GM20431 (cell line): Measurements from ENCODE around the gene NEBL.

ENCODE experiments used
- in situ Hi-C: fragments of 300-500 bp; cut with MseI, MboI; formaldehyde crosslinking; loops from one replicate; pipeline ENCODE4 v1.15.0; 2020; ENCODE audit warnings: low sequenced_read_pairs; ENCODE audit not compliant: unreplicated experiment

The NEBL gene

DNA sequence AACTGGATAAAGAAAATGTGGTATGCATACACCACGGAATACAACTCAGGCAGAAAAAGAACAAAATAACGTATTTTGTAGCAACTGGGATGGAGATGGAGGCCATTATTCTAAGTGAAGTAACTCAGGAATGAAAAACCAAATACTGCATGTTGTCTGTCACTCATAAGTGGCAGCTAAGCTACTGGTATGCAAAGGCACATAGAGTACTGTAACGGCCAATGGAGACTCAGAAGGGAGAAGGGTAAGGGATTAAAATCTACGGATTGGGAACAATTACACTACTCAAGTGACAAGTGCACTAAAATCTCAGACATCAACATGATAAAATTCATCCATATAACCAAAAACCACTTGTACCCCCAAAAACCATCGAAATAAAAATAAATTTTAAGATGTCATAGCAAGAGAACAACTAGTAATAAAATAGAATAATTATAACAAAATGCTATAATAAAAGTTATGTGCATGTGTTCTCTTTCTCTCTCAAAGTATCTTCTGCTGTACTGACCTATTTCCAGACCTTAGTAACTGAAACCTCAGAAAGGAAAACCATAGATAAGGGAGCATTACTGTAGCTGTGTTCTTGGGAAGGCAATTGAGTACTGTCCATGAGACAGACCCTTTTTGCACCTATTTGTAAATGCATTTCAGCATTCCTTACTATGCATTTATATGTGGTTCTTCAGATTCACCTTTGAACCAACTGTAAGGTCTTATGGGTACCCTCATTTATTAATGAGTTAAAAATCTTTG is 6.7 kb upstream of the NEBL start:
- in situ Hi-C loops = no loop called here

DNA sequence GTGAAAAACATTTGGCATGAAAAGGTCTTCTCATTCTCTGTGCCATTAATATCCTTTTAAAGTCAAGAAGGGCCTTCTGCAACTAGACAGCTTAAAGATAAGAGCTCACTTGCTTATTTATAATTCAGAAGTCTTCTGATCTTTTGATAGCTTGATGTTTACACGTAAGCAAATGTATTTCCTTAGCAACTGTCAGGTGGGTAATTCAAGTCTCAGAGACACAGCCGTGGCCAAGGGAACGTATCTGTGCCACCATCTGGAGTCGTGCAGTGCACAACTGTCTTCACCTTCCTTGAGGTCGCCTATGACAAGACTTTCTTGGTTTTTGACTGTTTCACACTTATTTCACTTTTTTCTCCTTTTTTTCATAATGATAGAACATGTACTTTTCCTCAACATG is 4.0 kb upstream of the NEBL start:
- in situ Hi-C loops = no loop called here

DNA sequence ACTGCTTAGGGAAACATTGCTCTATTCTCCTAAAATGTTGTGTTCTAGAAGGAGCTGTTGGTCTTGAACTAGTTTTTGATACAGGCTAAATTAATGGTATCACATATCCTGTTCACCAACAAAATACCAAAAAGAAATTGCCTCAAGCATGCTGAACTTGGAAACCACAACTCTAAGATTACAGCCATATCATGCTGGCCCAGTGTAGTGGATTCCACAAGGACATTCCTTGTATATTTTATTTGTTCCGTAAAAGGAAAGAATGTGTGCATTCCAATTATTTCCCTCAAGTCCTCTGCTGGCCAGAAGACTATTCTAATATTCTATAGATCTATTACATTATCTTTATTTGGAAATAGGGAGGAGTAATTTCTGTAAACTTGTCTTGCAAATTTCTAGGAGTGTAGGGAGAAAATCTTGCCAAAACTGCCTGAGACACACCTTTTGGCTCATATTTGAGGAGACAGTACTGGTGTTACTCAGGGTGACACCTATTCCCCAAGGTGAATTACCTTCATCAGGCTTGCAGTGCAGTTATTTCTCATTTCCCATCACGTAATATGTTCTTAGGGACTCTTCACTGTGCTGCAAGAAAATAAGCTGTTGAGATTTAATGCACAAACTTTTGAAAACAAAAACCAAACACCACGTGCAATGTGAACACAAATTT is 1.9 kb upstream of the NEBL start:
- in situ Hi-C loops = loop anchor here (25.0 kb wide), 1 partner anchor 113 kb away; no protein-coding TSS in a partner anchor

DNA sequence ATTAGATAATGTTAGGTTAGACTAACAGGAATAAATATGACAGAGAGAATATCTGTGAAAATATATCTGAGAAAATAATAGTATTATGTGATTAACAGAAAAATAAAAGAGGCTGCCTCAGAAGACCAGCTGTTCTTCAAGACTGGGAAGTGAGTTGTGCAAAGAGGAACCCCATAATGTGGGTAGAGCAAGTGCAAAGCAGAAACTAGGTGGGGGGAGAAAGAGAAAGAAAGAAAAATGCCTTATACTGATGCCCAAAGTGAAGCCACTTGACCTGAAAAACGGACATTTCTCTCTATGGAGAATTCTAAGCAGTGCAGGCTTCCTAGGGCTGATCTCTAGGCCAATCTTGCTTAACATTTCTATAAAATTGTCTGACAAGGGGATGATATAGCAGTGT is 3.8 kb downstream of the NEBL start:
- in situ Hi-C loops = loop anchor here (25.0 kb wide), 1 partner anchor 119 kb away; no protein-coding TSS in a partner anchor

DNA sequence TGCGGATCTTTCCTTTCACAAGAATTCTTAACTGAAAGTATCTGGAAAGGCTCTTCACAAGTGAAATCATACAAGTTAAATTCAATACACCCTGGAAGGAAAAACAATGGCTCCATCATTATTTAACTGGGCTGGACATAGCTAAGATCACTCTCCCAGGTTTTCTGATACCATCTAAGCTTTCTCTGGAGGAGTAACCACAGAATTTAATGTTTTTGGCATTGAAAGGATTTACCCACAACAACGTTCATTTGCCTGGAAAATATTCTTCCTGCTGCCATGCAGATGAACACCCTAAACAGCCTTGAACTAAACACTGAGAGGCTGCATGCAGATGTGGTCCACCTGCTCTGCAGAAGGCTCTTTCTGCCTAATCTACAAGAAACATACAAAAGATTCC is 4.3 kb downstream of the NEBL start:
- in situ Hi-C loops = loop anchor here (25.0 kb wide), 1 partner anchor 120 kb away; no protein-coding TSS in a partner anchor

DNA sequence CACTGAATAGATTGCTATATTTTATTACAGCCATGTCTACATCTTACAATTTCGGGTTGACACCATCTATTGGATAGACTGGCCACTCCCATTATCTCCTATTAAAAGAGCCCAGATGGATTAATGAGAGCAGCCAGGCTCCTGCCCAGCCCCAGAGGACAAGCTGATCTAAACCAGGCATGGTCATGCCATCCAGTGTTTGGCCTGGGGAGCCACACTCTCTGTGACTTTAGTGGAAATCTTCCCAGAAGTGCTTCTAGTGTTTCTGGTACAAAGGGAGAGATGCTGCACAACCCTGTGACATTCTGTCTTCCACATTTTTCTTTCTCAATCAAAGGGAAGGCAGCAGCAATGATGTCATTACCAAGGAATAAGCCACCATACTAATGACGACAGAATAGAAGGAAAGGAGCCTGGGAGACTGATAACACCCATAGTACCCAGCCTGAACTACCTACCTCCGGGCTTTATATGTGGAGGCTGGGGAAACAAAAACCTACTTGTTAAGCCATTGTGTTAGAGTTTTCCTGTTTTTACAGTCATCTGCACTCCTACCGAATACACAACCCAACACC is 5.0 kb downstream of the NEBL start:
- in situ Hi-C loops = loop anchor here (25.0 kb wide), 1 partner anchor 120 kb away; no protein-coding TSS in a partner anchor

DNA sequence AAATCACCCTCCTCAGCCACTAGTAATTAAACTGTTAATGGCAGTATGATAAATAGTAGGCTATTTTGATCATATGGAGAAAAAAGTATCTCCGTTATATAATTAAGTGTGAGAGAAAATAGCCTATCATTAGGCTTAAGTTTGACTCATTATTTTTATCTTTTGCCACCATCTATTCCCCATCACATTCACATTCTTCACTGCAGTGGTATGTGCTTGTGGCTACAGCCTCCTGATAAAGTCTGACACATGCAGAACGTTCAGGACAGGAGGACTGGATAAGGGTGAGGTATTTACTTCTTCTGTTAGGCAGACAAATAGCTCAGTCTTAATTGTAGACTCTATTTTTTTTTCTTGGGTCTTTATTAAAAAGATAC is 5.8 kb downstream of the NEBL start:
- in situ Hi-C loops = loop anchor here (25.0 kb wide), 1 partner anchor 121 kb away; no protein-coding TSS in a partner anchor

DNA sequence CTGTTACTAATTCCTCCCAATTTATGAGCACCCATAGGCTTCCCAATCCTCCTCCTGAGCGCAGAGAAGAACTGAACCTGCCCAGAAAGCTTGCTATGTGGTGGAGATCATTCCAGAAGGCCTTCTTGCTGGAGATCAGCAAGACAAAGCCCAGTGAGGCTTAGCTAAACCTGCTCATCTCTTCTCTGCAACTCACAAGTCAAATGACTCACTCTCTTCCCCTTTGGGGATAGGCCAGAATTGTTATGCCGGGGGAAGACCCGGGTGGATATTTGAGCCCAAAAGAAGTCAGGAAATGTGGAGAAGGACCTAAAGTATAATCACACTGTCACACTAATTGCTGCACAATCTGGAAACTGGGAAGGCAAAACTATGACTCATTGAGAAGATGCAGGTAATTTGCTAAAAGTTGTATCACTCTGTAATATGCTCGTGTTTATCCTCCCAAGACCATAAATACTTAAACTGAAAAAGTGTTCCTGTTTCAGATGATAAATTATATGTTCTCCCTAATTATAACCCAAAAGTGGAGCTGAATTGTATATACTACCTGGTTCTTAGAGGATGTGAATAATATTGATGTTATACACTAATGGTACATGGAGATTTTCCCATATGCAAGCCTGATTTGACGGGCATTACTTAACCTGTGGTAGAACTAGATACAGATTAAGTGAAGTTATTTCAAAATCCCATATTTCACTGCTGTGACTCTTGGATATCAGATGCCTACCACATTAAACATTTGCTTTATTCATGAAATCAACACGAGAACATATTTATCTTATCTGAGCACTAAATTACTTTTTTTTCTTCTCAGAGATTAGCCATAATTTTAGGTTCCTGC is 6.4 kb downstream of the NEBL start:
- in situ Hi-C loops = loop anchor here (25.0 kb wide), 1 partner anchor 122 kb away; no protein-coding TSS in a partner anchor

DNA sequence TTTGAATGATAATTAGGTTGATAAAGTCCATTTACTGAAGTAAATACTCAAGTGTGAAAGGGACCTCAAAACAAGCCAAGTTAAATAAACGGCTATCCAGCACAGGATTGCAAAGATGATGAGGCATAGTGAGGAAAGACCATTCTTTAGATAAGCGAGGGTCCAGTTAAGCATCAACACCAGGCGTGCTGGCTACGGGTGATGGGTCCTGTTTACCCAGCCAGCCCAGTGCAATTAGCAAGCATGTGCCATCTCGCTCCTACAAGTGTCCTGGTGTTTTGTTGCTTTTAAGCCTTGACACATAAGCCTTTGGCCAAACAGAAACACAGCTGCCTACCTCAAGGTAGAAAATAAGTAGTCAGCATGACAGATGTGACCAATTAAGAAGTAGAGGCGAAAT is 7.1 kb downstream of the NEBL start:
- in situ Hi-C loops = loop anchor here (25.0 kb wide), 1 partner anchor 122 kb away; no protein-coding TSS in a partner anchor

DNA sequence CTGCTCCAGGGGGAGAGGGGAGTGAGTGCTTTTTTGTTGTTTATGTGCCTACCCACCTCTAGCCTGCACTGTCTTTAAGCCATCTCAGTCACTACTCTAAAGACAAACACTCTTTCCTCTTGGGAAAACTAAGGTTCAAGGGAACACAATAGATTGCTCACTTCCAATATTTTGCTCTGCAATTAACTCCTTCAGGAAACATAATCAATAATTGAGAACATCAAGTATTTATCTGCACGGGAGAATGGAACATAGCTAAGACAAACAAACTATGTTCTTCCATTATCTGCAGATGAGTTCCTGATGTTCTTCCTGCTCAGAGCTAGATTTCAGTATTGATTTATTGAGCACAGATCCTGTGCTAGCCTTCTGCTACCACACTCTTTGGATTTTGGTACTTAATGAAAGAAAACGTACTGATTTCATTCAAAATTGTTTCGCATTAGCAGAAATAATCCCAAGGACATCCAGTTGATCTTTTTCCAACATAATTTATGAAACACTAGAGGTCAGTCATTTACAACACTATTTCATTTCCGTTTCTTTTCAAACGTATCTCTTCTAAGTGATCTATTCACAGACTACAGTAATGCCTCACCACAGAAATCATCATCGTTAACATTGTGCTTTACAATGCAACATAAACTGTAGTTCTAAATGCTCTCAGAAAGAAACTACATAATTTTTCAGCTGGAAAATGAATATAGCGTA is 8.3 kb downstream of the NEBL start:
- in situ Hi-C loops = loop anchor here (25.0 kb wide), 1 partner anchor 124 kb away; no protein-coding TSS in a partner anchor

DNA sequence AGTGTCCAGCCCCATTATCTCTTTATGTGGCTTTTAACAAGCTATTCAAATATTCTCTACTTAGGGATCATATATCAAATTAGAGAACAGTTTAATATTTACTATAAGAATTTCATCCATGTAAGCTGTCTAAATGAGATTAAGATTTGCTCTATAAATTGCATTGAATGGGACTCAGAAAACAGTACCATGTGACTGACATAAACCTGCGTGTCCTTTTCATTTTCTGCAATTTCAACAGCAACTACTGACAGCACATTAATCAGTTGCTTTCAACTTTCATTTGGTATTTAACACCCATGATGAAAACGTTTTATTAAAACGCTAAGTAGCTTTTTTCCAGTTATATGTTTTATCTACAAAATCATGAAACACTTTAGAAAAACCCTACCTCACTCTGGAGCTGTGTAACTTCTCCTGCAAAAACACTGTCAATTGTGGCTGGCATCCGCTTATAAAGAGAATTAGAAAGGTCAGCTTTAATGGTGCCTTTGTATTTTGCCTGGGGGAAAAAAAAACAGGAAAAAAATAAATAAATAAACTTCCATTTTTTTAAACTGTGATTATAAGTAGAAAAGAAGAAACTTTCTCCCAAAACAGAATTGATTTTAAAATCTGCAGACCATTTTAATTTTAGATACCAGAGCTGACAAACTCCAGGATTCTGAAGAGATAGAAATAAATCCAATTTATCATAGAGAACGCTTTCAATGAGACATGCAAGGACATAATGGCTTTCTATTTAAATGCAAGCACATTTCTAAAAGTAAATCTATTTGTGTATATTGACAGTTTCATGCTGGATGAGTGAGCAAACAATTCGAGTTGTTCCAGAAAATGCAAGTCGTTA is 9.2 kb downstream of the NEBL start:
- in situ Hi-C loops = loop anchor here (25.0 kb wide), 1 partner anchor 124 kb away; no protein-coding TSS in a partner anchor

DNA sequence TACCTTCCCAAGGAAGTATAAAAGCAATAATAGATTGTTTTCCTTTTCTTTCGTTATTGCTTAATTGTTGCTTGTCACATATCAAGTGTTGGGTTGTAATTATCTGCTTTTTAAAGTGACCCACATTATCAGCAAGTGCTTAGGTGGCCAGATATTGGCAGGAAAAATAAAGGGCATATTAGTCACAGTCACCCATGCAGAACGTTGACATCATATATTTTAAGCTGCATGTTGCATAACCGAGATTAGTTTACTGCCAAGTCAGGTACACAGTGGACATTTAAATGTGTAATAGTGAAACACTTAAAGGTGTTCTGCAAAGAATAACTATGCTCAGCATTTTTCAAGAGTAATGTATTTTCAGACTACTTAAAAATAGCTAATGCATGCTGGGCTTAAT is 11.4 kb downstream of the NEBL start:
- in situ Hi-C loops = loop anchor here (25.0 kb wide), 1 partner anchor 127 kb away; no protein-coding TSS in a partner anchor

DNA sequence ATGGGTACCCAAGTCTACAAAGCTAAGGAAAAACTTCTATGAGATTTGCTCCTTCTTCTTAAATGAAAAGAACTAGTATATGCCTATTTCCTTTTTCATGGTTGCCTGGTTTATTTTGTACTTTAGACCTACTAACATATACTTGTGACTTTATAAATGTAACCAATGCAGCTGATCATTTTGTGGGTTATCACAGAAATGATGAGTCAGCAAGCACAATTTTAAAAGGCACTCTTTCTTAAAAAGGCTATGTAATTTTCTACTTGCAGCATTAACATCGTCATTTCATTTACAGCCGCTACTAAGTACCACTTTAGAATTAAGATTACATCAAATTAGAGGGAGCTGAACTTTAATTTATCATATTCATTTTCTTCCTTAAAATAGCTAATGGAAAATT is 13.6 kb downstream of the NEBL start:
- in situ Hi-C loops = loop anchor here (25.0 kb wide), 1 partner anchor 129 kb away; no protein-coding TSS in a partner anchor

DNA sequence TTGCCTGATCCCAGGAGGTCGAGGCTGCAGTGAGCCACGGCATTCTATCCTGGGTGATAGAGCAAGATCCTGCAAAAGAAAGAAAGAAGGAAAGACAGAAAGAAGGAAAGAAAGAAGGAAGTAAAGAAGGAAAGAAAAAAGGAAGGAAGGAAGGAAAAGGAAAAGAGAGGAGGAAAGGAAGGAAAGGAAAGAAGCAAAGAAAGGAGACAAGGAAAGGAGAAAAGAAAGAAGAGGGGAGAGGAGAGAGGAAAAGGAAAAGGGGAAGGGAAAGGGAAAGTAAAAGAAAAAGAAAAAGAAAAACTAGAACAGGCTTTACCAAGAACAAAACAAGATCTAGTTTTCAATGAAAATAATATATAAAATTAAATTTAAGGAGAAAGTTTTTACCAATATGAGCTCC is 15.0 kb downstream of the NEBL start:
- in situ Hi-C loops = loop anchor here (25.0 kb wide), 1 partner anchor 130 kb away; no protein-coding TSS in a partner anchor

DNA sequence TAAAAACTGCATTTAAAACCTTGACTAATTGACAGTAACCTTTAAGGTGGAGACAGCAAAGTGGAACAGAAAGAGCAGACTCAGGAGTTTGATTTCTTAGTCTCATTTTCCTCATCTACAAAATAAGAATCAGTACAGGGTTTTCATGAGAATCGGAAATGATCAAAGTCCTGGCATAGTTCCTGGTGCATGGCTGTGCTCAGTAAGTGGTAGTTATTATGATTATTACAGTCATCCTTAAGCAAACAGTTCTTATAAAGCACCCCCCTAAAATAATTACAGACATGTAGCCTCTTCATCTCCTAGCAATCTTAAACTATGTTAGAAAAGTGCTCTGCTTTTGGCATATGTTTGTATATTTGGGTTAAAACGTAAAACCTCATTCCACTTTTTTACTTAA is 18.0 kb downstream of the NEBL start:
- in situ Hi-C loops = loop anchor here (25.0 kb wide), 1 partner anchor 133 kb away; no protein-coding TSS in a partner anchor

DNA sequence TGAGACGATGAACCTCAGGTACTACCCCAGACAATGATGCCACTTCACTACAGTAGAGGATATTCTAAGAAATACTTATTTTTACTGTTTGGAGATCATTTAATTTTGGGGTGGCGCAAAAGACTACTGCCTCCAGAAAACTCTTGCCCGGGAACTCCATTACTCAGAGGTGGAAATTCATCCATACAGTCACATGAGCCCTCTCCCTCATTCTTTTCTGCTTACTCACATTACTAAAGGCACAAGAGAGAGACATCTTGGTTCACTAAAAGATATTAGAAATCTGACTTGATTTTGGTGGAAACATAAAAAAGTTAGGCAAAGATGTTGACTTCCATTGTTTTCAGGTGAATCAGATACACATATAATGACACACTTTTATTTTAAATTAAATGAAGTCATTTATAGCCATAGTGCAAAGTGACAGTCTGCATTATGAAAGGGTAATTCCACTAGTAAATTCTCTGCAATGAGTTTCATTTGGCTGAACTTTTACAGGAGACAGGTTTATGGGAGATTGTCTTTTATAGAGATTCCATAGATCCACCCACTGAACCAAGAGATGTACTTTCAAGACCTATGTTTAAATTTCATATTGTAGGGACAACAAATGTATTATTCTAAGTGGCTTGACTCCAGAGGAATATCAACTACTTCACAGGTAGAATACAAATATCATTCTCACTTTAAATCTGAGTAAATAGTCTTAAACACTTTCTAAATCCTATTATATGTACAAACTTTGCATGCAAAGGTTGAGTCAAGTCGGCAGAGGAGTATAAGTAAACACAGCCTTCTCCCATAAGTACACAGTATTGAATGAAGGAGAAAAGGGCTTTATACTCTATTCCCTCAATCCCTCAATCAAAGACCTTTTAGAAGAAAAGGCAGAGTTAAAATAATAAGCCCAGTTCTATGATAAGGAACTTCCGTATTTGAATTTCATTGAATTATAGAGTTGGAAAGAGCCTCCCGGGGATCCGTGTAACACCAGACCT is 18.8 kb downstream of the NEBL start:
- in situ Hi-C loops = loop anchor here (25.0 kb wide), 1 partner anchor 134 kb away; no protein-coding TSS in a partner anchor

DNA sequence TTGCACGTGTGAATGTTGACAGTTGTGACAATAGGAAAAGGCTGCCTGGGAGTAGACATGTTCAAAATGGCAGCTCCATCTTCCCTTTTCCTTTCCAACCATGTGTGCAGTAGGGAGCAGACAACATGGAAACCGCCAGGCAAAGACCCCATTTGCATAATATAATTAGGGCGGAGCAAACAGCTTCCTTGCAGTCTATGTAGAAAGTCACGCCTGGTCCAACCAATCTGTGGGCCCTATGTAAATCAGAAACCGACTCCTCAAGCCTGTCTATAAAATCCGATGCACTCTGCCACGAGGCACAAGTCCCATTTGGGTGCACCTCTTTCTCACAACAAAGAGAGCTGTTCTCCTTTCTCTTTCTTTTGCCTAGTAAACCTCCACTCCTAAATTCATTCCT is 19.6 kb downstream of the NEBL start:
- in situ Hi-C loops = loop anchor here (25.0 kb wide), 1 partner anchor 135 kb away; no protein-coding TSS in a partner anchor
